ENCODE results near the gene DHRS12.
A peak's percentile ranks its signal among the peaks of the same experiment; 100 is the strongest.

DHRS12 gene

GRCh38 chr13:51804295-51805172 lies 571 bp upstream of the DHRS12 start:
- Histone ChIP-seq H3K4me1 (ENCODE audit: control insufficient read depth, low read depth, low read length) (peaks cover 24% of the 10 kb centered on the region), H3K36me3 (ENCODE audit: control insufficient read depth, low read depth, low read length) (no peaks in the 10 kb centered on the region), H3K27ac (ENCODE audit: low read length) (no peak overlapping the region), H3K9me3 (ENCODE audit: control insufficient read depth, low read depth, low read length) (no peaks in the 10 kb centered on the region), H3K9ac (ENCODE audit: low read length) (peak overlapping the region; percentile 67), H3K4me3 (ENCODE audit: low read length) (peak overlapping the region; percentile 66), H3K27me3 (ENCODE audit: control insufficient read depth, insufficient read depth, low read length) (no peaks in the 10 kb centered on the region)

- no peak overlapping the region for H3K27ac ChIP-seq (ENCODE audit: low read length)
- no peaks in the 10 kb centered on the region for H3K27me3 ChIP-seq (ENCODE audit: control insufficient read depth, insufficient read depth, low read length)
- no peaks in the 10 kb centered on the region for H3K36me3 ChIP-seq (ENCODE audit: control insufficient read depth, low read depth, low read length)
- H3K9me3 ChIP-seq (ENCODE audit: control insufficient read depth, low read depth, low read length), result no peaks in the 10 kb centered on the region
- peak overlapping the region; percentile 67 for H3K9ac ChIP-seq (ENCODE audit: low read length)
- peak overlapping the region; percentile 66 for H3K4me3 ChIP-seq (ENCODE audit: low read length)
- peaks cover 24% of the 10 kb centered on the region for H3K4me1 ChIP-seq (ENCODE audit: control insufficient read depth, low read depth, low read length)
Measured at GRCh38 chr13:51802631-51803418, 1.1 kb downstream of the DHRS12 start.

DNA sequence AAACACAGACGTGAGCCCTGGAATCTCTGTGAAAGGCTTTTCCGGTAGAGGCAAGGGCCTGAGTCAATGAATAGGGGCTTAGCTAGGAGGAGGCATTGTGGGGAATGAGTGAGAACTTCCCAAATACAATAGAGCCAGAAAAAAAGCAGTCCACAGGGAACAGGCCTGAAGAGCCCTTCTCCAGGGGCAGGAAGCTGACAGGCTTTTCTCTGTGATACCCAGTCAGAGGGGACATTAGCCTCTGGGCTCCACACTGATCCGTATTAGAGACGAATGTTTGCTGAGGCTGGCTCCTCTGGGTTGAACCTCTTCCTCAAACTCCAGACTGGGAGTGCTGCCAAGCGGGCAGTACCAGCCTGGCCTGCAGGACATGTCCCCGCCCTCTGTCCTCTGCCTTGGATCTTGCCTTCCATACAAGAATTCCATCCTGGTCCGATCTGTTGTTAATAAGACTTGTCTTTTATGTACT lies 2.3 kb downstream of the DHRS12 start:
- H3K27ac ChIP-seq (ENCODE audit: low read length), result no peak overlapping the region
- H3K4me1 ChIP-seq (ENCODE audit: control insufficient read depth, low read depth, low read length), result peaks cover 28% of the 10 kb centered on the region
- no peak overlapping the region for H3K9ac ChIP-seq (ENCODE audit: low read length)
- H3K9me3 ChIP-seq (ENCODE audit: control insufficient read depth, low read depth, low read length), result no peaks in the 10 kb centered on the region
- H3K4me3 ChIP-seq (ENCODE audit: low read length), result no peak overlapping the region
- H3K36me3 ChIP-seq (ENCODE audit: control insufficient read depth, low read depth, low read length), result no peaks in the 10 kb centered on the region
- no peaks in the 10 kb centered on the region for H3K27me3 ChIP-seq (ENCODE audit: control insufficient read depth, insufficient read depth, low read length)

DNA sequence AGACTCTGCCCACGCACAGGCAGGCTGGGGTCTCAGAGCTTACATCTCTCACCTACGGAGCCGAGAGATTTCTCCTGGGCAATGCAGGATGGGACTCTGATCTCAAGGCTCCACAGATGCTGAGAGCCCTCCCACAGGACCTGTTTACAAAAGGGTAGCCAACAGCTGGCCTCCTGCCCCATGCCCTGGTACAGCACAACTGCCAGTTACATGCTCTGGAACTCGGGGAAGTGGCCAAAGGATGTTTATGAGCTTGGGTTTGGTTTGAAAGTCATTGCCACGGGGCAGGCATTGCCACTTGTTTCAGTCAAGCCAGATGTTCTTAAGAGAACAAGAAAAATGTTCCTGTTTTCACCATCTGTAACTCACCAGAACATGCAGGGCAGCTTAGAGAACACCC lies 3.5 kb downstream of the DHRS12 start:
- H3K4me1 ChIP-seq (ENCODE audit: control insufficient read depth, low read depth, low read length), result peaks cover 27% of the 10 kb centered on the region
- H3K27ac ChIP-seq (ENCODE audit: low read length), result no peak overlapping the region
- no peaks in the 10 kb centered on the region for H3K9me3 ChIP-seq (ENCODE audit: control insufficient read depth, low read depth, low read length)

GRCh38 chr13:51799261-51799660 lies 4.7 kb downstream of the DHRS12 start:
- Histone ChIP-seq H3K27ac (ENCODE audit: low read length) (no peak overlapping the region), H3K4me3 (ENCODE audit: low read length) (no peak overlapping the region), H3K9ac (ENCODE audit: low read length) (no peak overlapping the region)

More for the DNA sequence above, 3.5 kb downstream of the DHRS12 start:
- Histone ChIP-seq H3K36me3 (ENCODE audit: control insufficient read depth, low read depth, low read length) (no peaks in the 10 kb centered on the region), H3K9ac (ENCODE audit: low read length) (no peak overlapping the region), H3K4me3 (ENCODE audit: low read length) (no peak overlapping the region), H3K27me3 (ENCODE audit: control insufficient read depth, insufficient read depth, low read length) (no peaks in the 10 kb centered on the region)

DNA sequence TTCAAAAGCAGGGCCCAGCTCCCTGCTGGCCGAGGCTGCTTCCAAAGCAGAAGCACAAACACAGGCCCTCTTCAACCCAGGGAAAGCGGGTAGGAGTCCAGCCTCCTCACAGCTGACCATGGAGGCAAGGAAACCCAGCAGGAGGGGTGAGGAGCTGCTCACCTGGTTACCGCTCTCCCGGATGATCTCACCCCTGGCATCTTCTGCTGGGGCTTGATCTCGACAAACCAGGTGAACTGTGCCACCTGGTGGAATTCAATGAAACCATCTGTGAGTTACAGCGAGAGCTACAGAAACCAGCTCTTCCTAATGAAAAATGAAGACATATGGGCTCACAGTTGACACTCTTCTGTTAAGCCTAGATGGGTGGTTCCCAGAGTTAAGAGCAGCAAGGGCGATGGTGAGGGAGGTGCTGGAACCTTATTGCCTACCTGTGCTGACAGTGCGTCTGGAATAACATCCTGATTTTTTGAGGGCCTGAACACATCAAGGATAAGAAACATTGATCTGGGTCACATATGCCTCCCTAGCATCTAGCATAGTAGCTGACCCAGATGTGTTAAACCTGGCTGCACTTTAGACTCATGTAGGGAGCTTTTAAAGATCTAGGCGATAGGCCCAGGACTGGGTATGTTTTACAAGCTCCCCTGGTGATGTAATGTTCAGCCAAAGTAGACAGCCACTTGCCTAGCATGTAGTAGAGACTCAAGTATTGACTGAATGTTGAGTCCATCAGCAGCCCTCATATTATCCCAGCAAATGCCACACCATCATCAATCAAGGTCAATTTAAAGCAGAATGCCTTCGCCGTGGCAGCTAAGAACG lies 6.1 kb downstream of the DHRS12 start:
- no peaks in the 10 kb centered on the region for H3K36me3 ChIP-seq (ENCODE audit: control insufficient read depth, low read depth, low read length)
- no peaks in the 10 kb centered on the region for H3K27me3 ChIP-seq (ENCODE audit: control insufficient read depth, insufficient read depth, low read length)
- no peak overlapping the region for H3K4me3 ChIP-seq (ENCODE audit: low read length)
- no peak overlapping the region for H3K27ac ChIP-seq (ENCODE audit: low read length)
- H3K4me1 ChIP-seq (ENCODE audit: control insufficient read depth, low read depth, low read length), result peaks cover 21% of the 10 kb centered on the region
- H3K9ac ChIP-seq (ENCODE audit: low read length), result no peak overlapping the region
- H3K9me3 ChIP-seq (ENCODE audit: control insufficient read depth, low read depth, low read length), result no peaks in the 10 kb centered on the region

More at GRCh38 chr13:51799261-51799660, 4.7 kb downstream of the DHRS12 start:
- no peaks in the 10 kb centered on the region for H3K27me3 ChIP-seq (ENCODE audit: control insufficient read depth, insufficient read depth, low read length)
- H3K4me1 ChIP-seq (ENCODE audit: control insufficient read depth, low read depth, low read length), result peaks cover 26% of the 10 kb centered on the region
- no peaks in the 10 kb centered on the region for H3K36me3 ChIP-seq (ENCODE audit: control insufficient read depth, low read depth, low read length)
- no peaks in the 10 kb centered on the region for H3K9me3 ChIP-seq (ENCODE audit: control insufficient read depth, low read depth, low read length)

GRCh38 chr13:51796546-51796945 lies 7.4 kb downstream of the DHRS12 start:
- no peaks in the 10 kb centered on the region for H3K9me3 ChIP-seq (ENCODE audit: control insufficient read depth, low read depth, low read length)
- H3K9ac ChIP-seq (ENCODE audit: low read length), result no peak overlapping the region
- no peaks in the 10 kb centered on the region for H3K27me3 ChIP-seq (ENCODE audit: control insufficient read depth, insufficient read depth, low read length)
- H3K4me1 ChIP-seq (ENCODE audit: control insufficient read depth, low read depth, low read length), result peaks cover 8% of the 10 kb centered on the region
- no peak overlapping the region for H3K4me3 ChIP-seq (ENCODE audit: low read length)
- no peak overlapping the region for H3K27ac ChIP-seq (ENCODE audit: low read length)
- no peaks in the 10 kb centered on the region for H3K36me3 ChIP-seq (ENCODE audit: control insufficient read depth, low read depth, low read length)

GRCh38 chr13:51795419-51795818 lies 8.5 kb downstream of the DHRS12 start:
- Histone ChIP-seq H3K27me3 (ENCODE audit: control insufficient read depth, insufficient read depth, low read length) (no peaks in the 10 kb centered on the region), H3K36me3 (ENCODE audit: control insufficient read depth, low read depth, low read length) (no peaks in the 10 kb centered on the region), H3K27ac (ENCODE audit: low read length) (no peak overlapping the region), H3K9me3 (ENCODE audit: control insufficient read depth, low read depth, low read length) (no peaks in the 10 kb centered on the region), H3K9ac (ENCODE audit: low read length) (no peak overlapping the region), H3K4me3 (ENCODE audit: low read length) (no peak overlapping the region), H3K4me1 (ENCODE audit: control insufficient read depth, low read depth, low read length) (peaks cover 7% of the 10 kb centered on the region)

- Histone ChIP-seq H3K9ac (ENCODE audit: low read length) (no peak overlapping the region), H3K27ac (ENCODE audit: low read length) (no peak overlapping the region), H3K4me3 (ENCODE audit: low read length) (no peak overlapping the region), H3K27me3 (ENCODE audit: control insufficient read depth, insufficient read depth, low read length) (no peaks in the 10 kb centered on the region), H3K9me3 (ENCODE audit: control insufficient read depth, low read depth, low read length) (no peaks in the 10 kb centered on the region), H3K4me1 (ENCODE audit: control insufficient read depth, low read depth, low read length) (peaks cover 7% of the 10 kb centered on the region), H3K36me3 (ENCODE audit: control insufficient read depth, low read depth, low read length) (no peaks in the 10 kb centered on the region)
Measured at GRCh38 chr13:51794964-51795363, 9.0 kb downstream of the DHRS12 start.

GRCh38 chr13:51793570-51794271 lies 10.2 kb downstream of the DHRS12 start:
- no peak overlapping the region for H3K9ac ChIP-seq (ENCODE audit: low read length)
- no peaks in the 10 kb centered on the region for H3K36me3 ChIP-seq (ENCODE audit: control insufficient read depth, low read depth, low read length)
- no peak overlapping the region for H3K27ac ChIP-seq (ENCODE audit: low read length)
- H3K27me3 ChIP-seq (ENCODE audit: control insufficient read depth, insufficient read depth, low read length), result no peaks in the 10 kb centered on the region
- no peaks in the 10 kb centered on the region for H3K9me3 ChIP-seq (ENCODE audit: control insufficient read depth, low read depth, low read length)
- peaks cover 4% of the 10 kb centered on the region for H3K4me1 ChIP-seq (ENCODE audit: control insufficient read depth, low read depth, low read length)
- no peak overlapping the region for H3K4me3 ChIP-seq (ENCODE audit: low read length)

All from iPS-18a (cell line).